Astrocyte of the hippocampus (primary cell): ENCODE data around the gene EBF3.

ENCODE experiments used
- DNase-seq: peaks from one replicate; pipeline ENCODE4 v3.0.0; 2011; ENCODE audit warnings: low read depth, low spot score

The EBF3 gene

GRCh38 chr10:129963641-129964501 lies at the start of gene EBF3:
TSS of gene EBF3 (minus strand) at chr10:129964274. CDS start at chr10:129963768, 506 bp downstream.
- peak; percentile 72 for DNase-seq

- no peak for DNase-seq
Measured at GRCh38 chr10:130013335-130014262, 49.5 kb upstream of the EBF3 start.

- DNase-seq = no peak
Measured at GRCh38 chr10:130012129-130012528, 48.1 kb upstream of the EBF3 start.

GRCh38 chr10:130010653-130011052 lies 46.6 kb upstream of the EBF3 start:
- DNase-seq = no peak

GRCh38 chr10:130009228-130009627 lies 45.2 kb upstream of the EBF3 start:
- DNase-seq = no peak

- no peak for DNase-seq
Measured at GRCh38 chr10:130003787-130004613, 39.9 kb upstream of the EBF3 start.

- no peak for DNase-seq
Measured at GRCh38 chr10:130003166-130003565, 39.1 kb upstream of the EBF3 start.

GRCh38 chr10:130002606-130003005 lies 38.5 kb upstream of the EBF3 start:
- DNase-seq = no peak

- no peak for DNase-seq
Measured at GRCh38 chr10:130000918-130001317, 36.8 kb upstream of the EBF3 start.

GRCh38 chr10:129999140-129999539 lies 35.1 kb upstream of the EBF3 start:
- DNase-seq = no peak

- no peak for DNase-seq
Measured at GRCh38 chr10:129993621-129994020, 29.5 kb upstream of the EBF3 start.

- no peak for DNase-seq
Measured at GRCh38 chr10:129992356-129992755, 28.3 kb upstream of the EBF3 start.

- no peak for DNase-seq
Measured at GRCh38 chr10:129982825-129983224, 18.8 kb upstream of the EBF3 start.

GRCh38 chr10:129978980-129979379 lies 14.9 kb upstream of the EBF3 start:
- DNase-seq = no peak

- no peak for DNase-seq
Measured at GRCh38 chr10:129978322-129978721, 14.2 kb upstream of the EBF3 start.

- no peak for DNase-seq
Measured at GRCh38 chr10:129977794-129978193, 13.7 kb upstream of the EBF3 start.

GRCh38 chr10:129973674-129974059 lies 9.6 kb upstream of the EBF3 start:
- DNase-seq = no peak

GRCh38 chr10:129972966-129973673 lies 9.0 kb upstream of the EBF3 start:
- no peak for DNase-seq

- DNase-seq = no peak
Measured at GRCh38 chr10:129972145-129972965, 8.3 kb upstream of the EBF3 start.
